ENCODE measurements around the gene ST3GAL4. TPM values are rescaled to one million over a fixed set of nuclear protein-coding genes. Genes with fewer than 3 reads are reported as not detected.

The ST3GAL4 gene
- total RNA-seq, 1 experiment from 2014 or later, result 13.1 TPM

DNA sequence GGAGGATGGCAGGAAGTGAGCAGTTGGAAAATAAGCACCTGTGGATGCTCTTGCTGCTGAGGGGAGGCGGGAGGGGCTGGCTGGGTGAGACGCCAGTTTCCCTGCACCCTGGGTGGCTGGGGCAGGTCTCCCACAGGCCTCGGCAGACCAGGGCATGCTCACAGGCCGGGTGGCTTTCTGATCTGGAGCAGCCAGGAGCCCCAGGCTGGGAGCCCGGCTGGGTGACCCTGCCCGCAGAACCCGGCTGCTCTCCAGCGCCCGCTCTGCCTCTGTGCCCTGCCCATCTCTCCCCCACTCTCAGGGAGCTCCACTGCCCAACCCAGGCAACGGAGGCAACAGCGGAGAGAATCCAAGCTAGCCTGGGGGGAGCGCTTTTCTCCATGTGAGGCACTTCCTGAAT lies 27.0 kb upstream of the ST3GAL4 start:
- CTCF ChIA-PET, result no interaction called here
- H3K27ac ChIP-seq (ENCODE audit: low read depth, low read length), result no peak overlapping the region
- no peaks in the 10 kb centered on the region for H3K9me3 ChIP-seq (ENCODE audit: control insufficient read depth in 1 of 2, insufficient read depth in 1 of 2, low read depth in 1 of 2, low read length in 2 of 2)

More for the DNA sequence above, 27.0 kb upstream of the ST3GAL4 start:
- ChIA-PET RAD21 (ENCODE audit: low non-redundant PET in 1 of 2, low total read pairs in 2 of 2, uncharacterized antibody in 2 of 2, unreplicated experiment in 2 of 2) (no interaction called here), POLR2A (no interaction called here)
- H3K79me2 ChIP-seq (ENCODE audit: insufficient read depth, low read length), result no peaks in the 10 kb centered on the region
- H3K9ac ChIP-seq (ENCODE audit: low read length), result no peak overlapping the region
- no peaks in the 10 kb centered on the region for H3K9me2 ChIP-seq (ENCODE audit: insufficient read depth)
- TF ChIP-seq EZH2 (IDR thresholded peaks at IDR 0.05), result no peak
- no peak for TF ChIP-seq RAD21 (IDR thresholded peaks at IDR 0.05; ENCODE audit: low read depth)
- TF ChIP-seq ELF1 (IDR thresholded peaks at IDR 0.05; ENCODE audit: borderline replicate concordance, low read depth), result no peak
- no peak for TF ChIP-seq MAX (IDR thresholded peaks at IDR 0.05)
- no peak for TF ChIP-seq SRF (IDR thresholded peaks at IDR 0.05; ENCODE audit: low read depth)
- TF ChIP-seq ZFX (IDR thresholded peaks at IDR 0.05), result no peak
- no peak for TF ChIP-seq CTCF (IDR thresholded peaks at IDR 0.05 in 2 of 3, conservative IDR thresholded peaks at IDR 0.05 in 1 of 3; ENCODE audit: borderline replicate concordance in 1 of 3, insufficient read depth in 1 of 3, low read depth in 2 of 3, low read length in 2 of 3)
- TF ChIP-seq JUND (IDR thresholded peaks at IDR 0.05), result no peak
- no peak for TF ChIP-seq EGR1 (IDR thresholded peaks at IDR 0.05; ENCODE audit: low read depth)
- TF ChIP-seq ZNF274 (IDR thresholded peaks at IDR 0.05; ENCODE audit: low read depth, low read length), result no peak
- no peaks in the 10 kb centered on the region for H4K20me1 ChIP-seq (ENCODE audit: insufficient read depth)
- no peak for DNase-seq (ENCODE audit: low read depth, low spot score)
- BruUV-seq (replicated peaks), result no TSS peak
- peaks cover 0 to 10% of the 10 kb centered on the region in 2 experiments; a peak in 2 of 4 replicates for H3K4me1 ChIP-seq (ENCODE audit: control insufficient read depth in 1 of 2, insufficient read depth in 2 of 2, low read length in 2 of 2)
- intact Hi-C loops (cut with micrococcal nuclease), result no loop called here
- H3K4me2 ChIP-seq (ENCODE audit: low read length), result no peak overlapping the region
- no peaks in the 10 kb centered on the region for H3K36me3 ChIP-seq (ENCODE audit: control insufficient read depth in 1 of 2, insufficient read depth in 2 of 2, low read length in 2 of 2)
- ATAC-seq, result no peak
- no peak overlapping the region for H2AFZ ChIP-seq (ENCODE audit: low read depth, low read length, poor library complexity, severe bottlenecking)
- no peak overlapping the region for H3K4me3 ChIP-seq (replicated peaks in 1 of 2; ENCODE audit: low read depth in 1 of 2, low read length in 2 of 2)
- H3K27me3 ChIP-seq (ENCODE audit: insufficient read depth, low read length), result no peaks in the 10 kb centered on the region

Data from HCT116 (cell line).